Ramos (cell line): Measurements from ENCODE around the gene LTBP3.

Source experiments
- in situ Hi-C: fragments of 300-500 bp; cut with MboI; formaldehyde crosslinking; loops from one replicate; pipeline ENCODE4 v1.14.3; 2022; ENCODE audit warnings: low sequenced_read_pairs; ENCODE audit not compliant: unreplicated experiment

LTBP3 gene

GRCh38 chr11:65555693-65556231 is 2.4 kb downstream of the LTBP3 start:
- in situ Hi-C loops: no loop called here

DNA sequence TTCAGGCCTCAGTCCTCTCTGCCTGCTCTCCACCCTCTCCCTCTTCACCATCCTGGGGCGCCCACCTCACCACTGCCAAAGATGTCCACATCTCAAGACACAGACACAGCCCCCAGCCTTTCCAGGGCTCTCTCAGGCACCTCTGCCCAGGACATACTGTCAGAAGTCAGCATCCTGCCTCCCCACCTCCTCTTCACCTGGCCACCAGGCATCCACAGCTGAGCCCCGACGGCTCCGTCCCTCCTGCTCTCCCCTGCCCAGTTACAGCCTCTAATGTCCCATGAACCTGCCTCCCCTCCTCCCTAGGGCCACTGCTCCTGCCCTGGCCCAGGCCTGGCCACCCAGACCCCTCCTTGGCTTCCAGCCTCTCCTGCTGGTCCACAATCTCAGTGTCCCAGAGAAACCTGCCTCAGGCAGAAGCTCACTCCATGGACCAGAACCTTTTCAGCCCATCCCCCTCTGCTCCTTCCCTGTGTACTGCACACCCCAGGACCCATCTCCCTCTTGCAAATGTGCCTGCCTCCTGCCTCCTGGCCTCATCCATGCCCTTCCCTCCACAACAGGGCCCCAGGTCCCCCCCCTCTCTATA is 3.2 kb downstream of the LTBP3 start:
- in situ Hi-C loops: no loop called here

DNA sequence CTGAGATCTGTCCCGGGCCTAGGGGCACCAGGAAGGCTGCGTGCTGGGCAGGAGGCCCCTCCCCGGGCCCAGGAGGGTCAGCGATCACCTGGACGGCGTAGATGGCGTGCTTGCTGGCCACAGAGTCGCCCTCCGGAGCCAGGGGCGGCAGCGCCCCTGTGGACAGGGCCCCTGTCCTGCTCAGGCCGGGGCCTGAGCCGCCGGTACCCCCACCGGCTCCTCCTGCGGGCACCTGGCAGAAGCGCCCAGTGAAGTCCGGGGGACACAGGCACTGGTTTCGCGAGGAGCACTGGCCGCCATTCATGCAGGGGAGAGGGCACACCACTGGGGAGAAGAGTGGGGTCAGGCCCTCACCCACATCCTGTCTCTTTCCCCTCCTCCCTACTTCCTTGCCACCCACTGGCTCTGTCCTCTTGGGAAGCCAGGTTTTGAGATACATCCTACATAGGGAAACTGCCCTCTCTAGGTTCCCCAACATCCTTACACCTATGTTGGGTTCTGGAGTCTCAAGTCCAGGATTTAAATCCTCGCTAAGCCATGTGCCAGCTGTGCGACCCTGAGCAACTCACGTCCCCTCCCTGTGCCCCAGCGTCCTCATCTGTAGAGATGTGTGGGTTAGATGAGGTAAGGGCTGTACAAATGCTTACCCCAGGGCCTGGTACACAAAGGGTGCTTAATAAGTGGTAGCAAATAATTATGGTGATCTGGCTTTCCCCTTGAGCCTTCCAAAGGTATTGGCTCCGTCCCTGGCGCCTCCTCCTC is 3.9 kb downstream of the LTBP3 start:
- in situ Hi-C loops: no loop called here

GRCh38 chr11:65553301-65554001 is 4.7 kb downstream of the LTBP3 start:
- in situ Hi-C loops: no loop called here

DNA sequence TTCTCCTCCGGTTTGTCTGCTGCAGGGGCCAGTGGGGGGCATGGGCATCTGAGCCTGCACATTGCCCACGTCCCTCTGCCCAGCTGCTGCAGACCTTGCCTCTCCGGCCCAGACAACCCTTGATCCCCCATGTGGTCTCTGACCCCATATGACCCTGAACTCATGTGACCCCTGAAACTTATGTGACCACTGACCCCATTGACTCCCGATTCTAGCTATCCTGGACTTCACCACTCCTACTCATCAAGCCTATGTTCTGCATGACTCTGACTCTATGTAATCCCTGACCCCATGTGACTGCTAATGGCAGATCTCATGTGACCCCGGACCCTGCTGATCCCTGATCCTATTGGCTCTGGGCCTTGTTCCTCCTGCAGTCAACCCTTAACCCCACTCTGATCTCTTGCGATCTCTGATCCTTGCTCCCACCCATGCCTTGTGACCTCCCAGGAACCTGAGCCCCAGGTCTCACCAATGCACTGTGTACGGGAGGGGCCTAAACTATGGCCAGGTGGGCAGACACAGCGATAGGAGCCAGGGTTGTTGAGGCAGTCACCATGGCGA is 5.7 kb downstream of the LTBP3 start:
- in situ Hi-C loops: no loop called here

DNA sequence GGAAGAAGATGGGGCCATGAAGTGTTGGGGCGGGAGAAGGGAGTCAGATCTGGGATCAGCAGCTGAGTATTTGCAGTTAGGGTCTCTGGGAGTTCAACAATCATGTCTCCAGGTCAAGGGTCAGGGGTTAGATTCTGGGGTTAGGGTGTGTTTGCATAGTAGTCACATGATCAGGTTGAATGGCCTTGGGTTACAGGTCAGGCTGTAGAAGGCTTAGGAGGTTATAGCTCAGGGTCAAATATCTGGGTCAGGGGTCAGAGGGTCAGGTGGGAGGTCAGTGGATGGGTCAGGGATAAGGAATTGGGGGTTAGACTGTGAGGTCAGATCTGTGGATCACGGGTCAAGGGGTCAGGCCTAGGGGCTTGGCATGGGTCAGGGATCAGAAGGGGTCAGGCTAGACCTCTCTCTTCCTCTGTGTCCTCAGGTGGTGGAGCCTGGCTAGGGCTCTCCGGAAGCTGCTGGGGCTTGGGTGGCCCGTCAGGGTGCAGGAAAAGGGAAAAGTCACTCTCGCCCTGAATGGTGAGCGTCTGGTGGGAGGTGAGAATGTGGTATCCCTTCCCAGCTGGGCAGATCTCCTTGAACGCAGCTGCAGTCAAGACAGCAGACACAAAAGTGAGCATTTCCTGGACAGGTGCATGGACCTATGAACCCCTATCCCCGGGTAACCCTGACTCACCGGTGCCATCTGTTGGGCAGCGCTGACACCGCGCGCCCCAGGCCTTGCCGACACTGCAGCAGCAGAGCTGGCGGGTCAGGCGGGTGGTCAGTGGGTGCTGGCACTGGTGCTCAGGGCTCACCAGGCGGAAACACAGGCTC is 6.4 kb downstream of the LTBP3 start:
- in situ Hi-C loops: no loop called here

DNA sequence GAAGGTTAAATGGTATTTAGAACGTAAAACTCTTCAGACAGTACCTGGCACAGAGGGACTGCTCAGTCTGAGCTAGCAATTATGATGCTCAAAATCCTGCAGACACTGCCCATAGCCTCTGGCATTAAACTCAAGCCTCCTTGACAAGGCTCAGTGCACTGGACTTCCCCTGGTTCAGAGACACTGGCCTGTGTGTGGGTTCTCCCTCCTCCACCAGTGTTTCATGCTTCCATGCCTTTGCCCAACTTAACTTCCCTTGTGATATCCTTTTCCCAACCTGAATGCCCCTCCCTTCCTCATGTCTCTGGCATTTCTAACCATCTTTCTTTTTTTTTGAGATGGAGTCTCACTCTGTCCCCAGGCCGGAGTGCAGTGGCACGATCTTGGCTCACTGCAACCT is 9.1 kb downstream of the LTBP3 start:
- in situ Hi-C loops: no loop called here

DNA sequence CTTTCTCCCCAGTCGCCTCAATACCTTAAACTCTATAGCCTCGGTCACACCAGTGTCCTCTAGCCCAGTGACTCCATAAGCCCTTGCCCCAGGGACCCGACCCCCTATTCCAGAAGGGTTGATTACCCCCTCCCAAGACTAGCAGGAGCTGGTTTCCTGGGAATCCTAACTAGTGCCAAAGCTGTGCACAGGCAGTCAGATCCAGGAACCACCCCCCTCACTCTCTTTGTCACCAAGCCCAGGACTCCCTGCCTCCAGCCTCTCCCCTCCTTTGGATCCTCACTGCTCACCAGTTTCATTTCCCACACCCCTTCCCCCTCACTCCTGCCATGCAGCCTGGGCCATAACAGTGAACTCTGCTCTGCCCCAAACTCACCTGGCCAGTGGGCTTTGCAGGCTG is 9.8 kb downstream of the LTBP3 start:
- in situ Hi-C loops: no loop called here

DNA sequence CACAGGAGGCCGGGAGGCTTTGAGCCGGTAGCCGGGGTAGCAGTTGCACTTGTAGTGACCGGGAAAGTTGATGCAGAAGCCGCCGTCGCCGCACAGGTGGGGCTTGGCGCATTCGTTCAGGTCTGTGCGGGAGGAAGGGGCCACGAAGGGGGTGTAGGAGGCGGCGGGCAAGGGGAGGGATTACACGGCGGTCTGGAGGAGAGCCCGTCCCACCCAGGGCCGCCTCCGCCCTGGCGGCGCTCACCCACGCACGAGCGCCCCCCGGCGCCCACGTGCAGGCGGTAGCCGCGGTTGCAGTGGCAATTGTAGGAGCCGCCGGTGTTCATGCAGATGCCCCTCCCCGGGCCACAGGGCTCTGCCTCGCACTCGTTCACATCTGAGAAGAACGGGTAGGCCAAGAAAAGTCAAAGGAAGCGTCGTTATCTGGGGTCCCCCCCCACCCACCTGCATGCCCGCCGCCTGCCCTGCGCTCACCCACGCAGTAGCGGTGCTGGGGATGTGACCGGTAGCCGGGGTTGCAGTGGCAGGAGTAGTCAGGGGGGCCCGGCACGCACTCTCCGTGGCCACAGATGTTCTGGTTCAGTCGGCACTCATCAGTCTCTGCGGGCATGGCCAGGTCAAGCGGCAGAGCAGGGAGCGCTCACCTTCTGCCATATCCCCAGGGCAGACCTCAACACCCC is 10.6 kb downstream of the LTBP3 start:
- in situ Hi-C loops: no loop called here

GRCh38 chr11:65546217-65546958 is 11.8 kb downstream of the LTBP3 start:
- in situ Hi-C loops: no loop called here

- in situ Hi-C loops: no loop called here
Measured at GRCh38 chr11:65545853-65546216, 12.3 kb downstream of the LTBP3 start.

- in situ Hi-C loops: no loop called here
Measured at GRCh38 chr11:65542738-65543390, 15.3 kb downstream of the LTBP3 start.

GRCh38 chr11:65541093-65541982 is 16.8 kb downstream of the LTBP3 start:
- in situ Hi-C loops: no loop called here

DNA sequence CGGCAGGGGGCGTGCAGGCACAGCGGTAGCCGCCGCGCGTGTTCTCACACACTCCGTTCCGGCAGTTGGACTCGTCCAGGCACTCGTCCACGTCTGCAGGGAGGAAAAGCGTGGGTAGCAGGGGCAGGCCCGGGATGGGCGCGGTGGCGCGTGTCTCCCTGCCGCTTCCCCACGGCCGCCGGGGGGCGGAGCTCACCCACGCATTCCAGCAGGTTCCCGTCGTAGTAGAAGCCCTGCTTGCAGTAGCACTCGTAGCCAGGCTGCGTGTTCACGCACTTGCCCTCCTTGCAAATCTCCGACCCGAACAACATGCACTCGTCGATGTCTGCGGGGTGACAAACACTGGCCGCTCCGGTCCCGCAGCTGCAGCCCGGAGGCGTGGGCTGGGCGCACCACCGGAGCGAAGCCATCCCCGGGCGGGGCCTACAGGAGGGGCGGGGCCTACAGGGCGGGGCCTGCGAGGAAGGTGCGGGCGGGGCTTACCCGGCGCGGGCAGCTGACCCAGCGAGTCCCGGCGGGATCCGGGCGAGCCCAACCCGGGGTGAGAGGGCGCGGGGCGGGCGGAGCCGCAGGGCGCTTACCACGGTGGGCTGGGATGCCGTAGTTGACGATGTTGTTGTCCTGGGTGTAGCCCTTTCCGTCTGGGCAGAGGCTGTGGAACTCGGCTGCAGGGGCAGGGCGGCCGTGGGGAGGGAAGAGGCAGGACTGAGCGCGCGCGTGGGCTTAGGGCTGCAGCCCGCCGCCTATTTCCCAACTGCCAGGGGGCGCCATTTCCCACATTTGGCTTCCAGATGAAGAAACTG is 17.7 kb downstream of the LTBP3 start:
- in situ Hi-C loops: no loop called here

DNA sequence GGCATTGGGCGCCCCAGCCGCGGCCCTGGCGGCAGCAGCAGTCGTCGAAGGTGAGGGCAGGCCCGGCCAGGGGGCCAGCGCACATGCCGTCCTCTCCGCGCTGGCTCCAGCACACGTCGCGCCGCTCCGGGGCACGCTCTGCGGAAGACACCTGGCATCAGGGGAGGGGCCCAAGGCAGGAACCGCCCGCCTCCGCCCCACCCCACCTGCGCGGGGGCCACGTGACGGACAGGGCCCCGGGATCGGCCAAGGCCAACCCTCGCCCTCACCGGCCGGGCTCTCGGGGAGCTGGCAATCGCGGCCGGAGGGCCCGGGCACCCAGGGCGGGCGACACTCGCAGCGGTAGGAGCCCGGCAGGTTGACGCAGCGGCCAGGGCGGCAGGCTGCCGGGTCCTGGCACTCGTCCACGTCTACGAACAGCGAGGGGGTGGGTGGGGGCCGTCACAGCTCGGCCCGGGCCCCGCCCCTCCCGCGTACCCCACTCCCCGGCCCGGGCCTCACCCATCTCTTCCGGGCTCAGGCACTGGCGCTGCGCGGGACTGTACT is 18.3 kb downstream of the LTBP3 start:
- in situ Hi-C loops: no loop called here

- in situ Hi-C loops: no loop called here
Measured at GRCh38 chr11:65538915-65539743, 19.0 kb downstream of the LTBP3 start.
